Eye (tissue), 1 donor: ENCODE measurements around the gene YY2.
A peak's percentile ranks its signal among the peaks of the same experiment; 100 is the strongest.

Source experiments
- DNase-seq: peaks from one replicate; pipeline ENCODE4 v3.0.0-alpha.2; 2015

YY2 gene

GRCh38 chrX:21875013-21875412 lies 19.2 kb downstream of the YY2 start:
- peak; percentile 2 for DNase-seq

GRCh38 chrX:21881881-21882574 lies 26.2 kb downstream of the YY2 start:
- no peak for DNase-seq

- DNase-seq, result no peak
Measured at GRCh38 chrX:21883258-21883657, 27.5 kb downstream of the YY2 start.

DNA sequence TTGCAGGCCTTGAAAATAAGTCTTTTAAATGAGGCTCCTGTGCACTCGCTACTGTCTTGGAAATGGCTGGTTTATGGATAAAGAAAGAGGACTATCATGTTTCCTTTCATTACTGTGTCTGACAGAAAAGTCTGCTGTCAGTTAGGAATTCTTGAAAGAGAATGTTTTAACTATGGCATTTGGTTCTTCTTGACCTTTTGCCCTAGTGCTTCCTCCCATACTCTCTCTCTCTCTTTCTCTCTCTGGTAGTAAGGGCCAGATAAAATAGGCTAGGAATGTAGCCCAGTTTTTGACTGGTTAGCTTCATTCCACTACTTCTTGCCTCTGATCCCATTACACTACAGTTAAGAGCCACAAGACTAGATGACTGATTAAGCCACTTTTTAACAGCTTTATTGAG lies 29.8 kb downstream of the YY2 start:
- DNase-seq, result peak; percentile 5

GRCh38 chrX:21905313-21905712 lies 49.5 kb downstream of the YY2 start:
- no peak for DNase-seq

- peak; percentile 7 for DNase-seq
Measured at GRCh38 chrX:21905953-21906352, 50.2 kb downstream of the YY2 start.

DNA sequence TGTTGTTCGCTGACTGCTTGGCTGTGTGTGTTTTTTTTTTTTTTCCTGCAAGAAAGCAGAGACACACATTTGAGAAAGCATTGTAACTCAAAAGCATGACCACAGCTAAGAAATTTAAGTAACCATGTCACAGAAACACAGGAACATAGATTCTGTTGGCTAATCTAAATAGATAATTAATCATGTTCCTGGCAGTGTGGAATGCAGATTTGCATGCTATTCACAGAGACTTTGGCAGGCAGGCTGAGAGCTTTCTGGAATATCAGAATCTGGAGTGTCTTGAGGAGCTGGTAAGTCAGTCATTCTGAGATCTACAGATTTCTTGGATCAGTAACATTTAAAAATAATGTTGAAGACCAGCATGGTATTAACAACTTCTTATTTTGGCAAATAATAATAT lies 51.5 kb downstream of the YY2 start:
- DNase-seq, result no peak
